ENCODE data around the gene SLC9A1. TPM values are rescaled to one million over a fixed set of nuclear protein-coding genes. Genes with fewer than 3 reads are reported as not detected.

Gene SLC9A1
- total RNA-seq, 1 donor from 2014 or later = 27.1 TPM

- no peaks in the 10 kb centered on the region for H3K27me3 Mint-ChIP-seq (ENCODE audit: low read depth)
Measured at GRCh38 chr1:27137544-27138075, 17.3 kb downstream of the SLC9A1 start.

GRCh38 chr1:27136998-27137542, 17.9 kb downstream of the SLC9A1 start:
- H3K4me3 Mint-ChIP-seq = no peak overlapping the region
- H3K36me3 Mint-ChIP-seq (ENCODE audit: low read depth) = no peaks in the 10 kb centered on the region
- no peak for DNase-seq (ENCODE audit: low read depth, low spot score)
- H3K27ac Mint-ChIP-seq (ENCODE audit: unreplicated experiment) = no peak overlapping the region
- H3K4me1 Mint-ChIP-seq = peaks cover 27% of the 10 kb centered on the region
- no peaks in the 10 kb centered on the region for H3K9me3 Mint-ChIP-seq
- no peak for TF ChIP-seq CTCF (conservative IDR thresholded peaks at IDR 0.05)
- no peaks in the 10 kb centered on the region for H3K27me3 Mint-ChIP-seq (ENCODE audit: low read depth)

More at GRCh38 chr1:27137544-27138075, 17.3 kb downstream of the SLC9A1 start:
- H3K27ac Mint-ChIP-seq (ENCODE audit: unreplicated experiment) = peak overlapping the region; percentile 92
- H3K4me3 Mint-ChIP-seq = no peak overlapping the region
- peak; percentile 36 for DNase-seq (ENCODE audit: low read depth, low spot score)
- no peaks in the 10 kb centered on the region for H3K9me3 Mint-ChIP-seq
- no peak for TF ChIP-seq CTCF (conservative IDR thresholded peaks at IDR 0.05)
- H3K36me3 Mint-ChIP-seq (ENCODE audit: low read depth) = no peaks in the 10 kb centered on the region
- H3K4me1 Mint-ChIP-seq = peaks cover 24% of the 10 kb centered on the region

- no peaks in the 10 kb centered on the region for H3K36me3 Mint-ChIP-seq (ENCODE audit: low read depth)
- peaks cover 28% of the 10 kb centered on the region for H3K4me1 Mint-ChIP-seq
- no peak for TF ChIP-seq CTCF (conservative IDR thresholded peaks at IDR 0.05)
- H3K9me3 Mint-ChIP-seq = no peaks in the 10 kb centered on the region
- no peak overlapping the region for H3K4me3 Mint-ChIP-seq
- H3K27me3 Mint-ChIP-seq (ENCODE audit: low read depth) = no peaks in the 10 kb centered on the region
- no peak overlapping the region for H3K27ac Mint-ChIP-seq (ENCODE audit: unreplicated experiment)
- no peak for DNase-seq (ENCODE audit: low read depth, low spot score)
Measured at GRCh38 chr1:27136236-27136551, 18.7 kb downstream of the SLC9A1 start.

- Mint-ChIP-seq H3K36me3 (ENCODE audit: low read depth) (no peaks in the 10 kb centered on the region), H3K27me3 (ENCODE audit: low read depth) (no peaks in the 10 kb centered on the region), H3K27ac (ENCODE audit: unreplicated experiment) (no peak overlapping the region), H3K4me3 (no peak overlapping the region), H3K9me3 (no peaks in the 10 kb centered on the region), H3K4me1 (peaks cover 28% of the 10 kb centered on the region)
- no peak for TF ChIP-seq CTCF (conservative IDR thresholded peaks at IDR 0.05)
- no peak for DNase-seq (ENCODE audit: low read depth, low spot score)
Measured at GRCh38 chr1:27135541-27136235, 19.2 kb downstream of the SLC9A1 start.

- Mint-ChIP-seq H3K27me3 (ENCODE audit: low read depth) (no peaks in the 10 kb centered on the region), H3K27ac (ENCODE audit: unreplicated experiment) (no peak overlapping the region), H3K4me3 (no peak overlapping the region), H3K36me3 (ENCODE audit: low read depth) (no peaks in the 10 kb centered on the region), H3K4me1 (peaks cover 28% of the 10 kb centered on the region), H3K9me3 (no peaks in the 10 kb centered on the region)
- no peak for TF ChIP-seq CTCF (conservative IDR thresholded peaks at IDR 0.05)
- DNase-seq (ENCODE audit: low read depth, low spot score) = no peak
Measured at GRCh38 chr1:27133991-27134390, 20.9 kb downstream of the SLC9A1 start.

Measured in neural crest cell (in vitro differentiated cells).